Measurements from ENCODE around the gene RAB11A. TPM values are rescaled to one million over a fixed set of nuclear protein-coding genes. Genes with fewer than 3 reads are reported as not detected.
A peak's percentile ranks its signal among the peaks of the same experiment; 100 is the strongest.

RAB11A gene
- total RNA-seq, 2 experiments from 2014 or later, result 106 to 113 TPM

GRCh38 chr15:65829130-65829764 lies 40.0 kb upstream of the RAB11A start:
- TF ChIP-seq CTCF (IDR thresholded peaks at IDR 0.05), result peak; percentile 76
- CTCF ChIA-PET, result interaction anchor here (0.7 to 1.8 kb wide), 14 partner anchors 11 to 66 kb away, joined by 3 to 15 read pairs (median 5); partner anchors contain the start of gene DENND4A
- POLR2A ChIA-PET, result interaction anchor here (0.7 to 1.2 kb wide), 5 partner anchors 11 to 81 kb away, joined by 3 to 4 read pairs (median 3); partner anchors contain the start of gene DENND4A
- Mint-ChIP-seq H3K36me3 (ENCODE audit: low read depth) (peaks cover 9% of the 10 kb centered on the region), H3K9me3 (no peaks in the 10 kb centered on the region), H3K4me3 (peak overlapping the region; percentile 9), H3K27ac (peak overlapping the region; percentile 96), H3K27me3 (no peaks in the 10 kb centered on the region), H3K4me1 (ENCODE audit: low read depth) (peaks cover 55% of the 10 kb centered on the region)
- ATAC-seq, result peak; percentile 29
- no peak for DNase-seq
- intact Hi-C loops (cut with micrococcal nuclease), result loop anchor here (5.0 kb wide), 1 partner anchor 37 kb away; the partner anchor contains the start of gene DENND4A

- Mint-ChIP-seq H3K9me3 (no peaks in the 10 kb centered on the region), H3K4me1 (ENCODE audit: low read depth) (peaks cover 43% of the 10 kb centered on the region), H3K27ac (peak overlapping the region; percentile 96), H3K36me3 (ENCODE audit: low read depth) (peaks cover 6% of the 10 kb centered on the region), H3K27me3 (no peaks in the 10 kb centered on the region), H3K4me3 (peak overlapping the region; percentile 66)
- peak; percentile 62 for ATAC-seq
- ChIA-PET POLR2A (interaction anchor here (0.7 to 1.9 kb wide), 13 partner anchors 8 to 528 kb away, joined by 3 to 14 read pairs (median 3); partner anchors contain the start of genes DENND4A, RAB11A and RNU5B-1), CTCF (interaction anchor here (0.7 to 1.4 kb wide), 14 partner anchors 8 to 194 kb away, joined by 3 to 6 read pairs (median 4); partner anchors contain the start of genes DENND4A and RAB11A)
- no peak for TF ChIP-seq CTCF (IDR thresholded peaks at IDR 0.05)
- peak; percentile 60 for DNase-seq
- intact Hi-C loops (cut with micrococcal nuclease), result no loop called here
Observed at GRCh38 chr15:65832549-65833364, 36.5 kb upstream of the RAB11A start.

- Mint-ChIP-seq H3K4me3 (peak overlapping the region; percentile 66), H3K36me3 (ENCODE audit: low read depth) (no peaks in the 10 kb centered on the region), H3K27me3 (no peaks in the 10 kb centered on the region), H3K4me1 (ENCODE audit: low read depth) (peaks cover 34% of the 10 kb centered on the region), H3K27ac (peak overlapping the region; percentile 96), H3K9me3 (no peaks in the 10 kb centered on the region)
- CTCF ChIA-PET, result interaction anchor here (0.7 to 2.1 kb wide), 8 partner anchors 9 to 148 kb away, joined by 3 to 8 read pairs (median 4); partner anchors contain the start of genes DENND4A and RAB11A
- intact Hi-C loops (cut with micrococcal nuclease), result no loop called here
- DNase-seq, result peak; percentile 62
- peak; percentile 48 for ATAC-seq
- TF ChIP-seq CTCF (IDR thresholded peaks at IDR 0.05), result no peak
- POLR2A ChIA-PET, result interaction anchor here (0.8 to 1.9 kb wide), 10 partner anchors 9 to 529 kb away, joined by 3 to 14 read pairs (median 3); partner anchors contain the start of genes DENND4A and RNU5B-1
Observed at GRCh38 chr15:65833501-65834205, 35.6 kb upstream of the RAB11A start.

- DNase-seq (no peak), ATAC-seq (no peak)
- Mint-ChIP-seq H3K36me3 (ENCODE audit: low read depth) (no peaks in the 10 kb centered on the region), H3K27ac (no peak overlapping the region), H3K4me3 (no peak overlapping the region), H3K9me3 (no peaks in the 10 kb centered on the region), H3K27me3 (no peaks in the 10 kb centered on the region), H3K4me1 (ENCODE audit: low read depth) (peaks cover 25% of the 10 kb centered on the region)
- ChIA-PET POLR2A (interaction anchor here (0.9 to 1.5 kb wide), 4 partner anchors 41 to 205 kb away, joined by 3 to 4 read pairs (median 3); no protein-coding TSS in a partner anchor), CTCF (interaction anchor here (0.7 to 2.1 kb wide), 7 partner anchors 10 to 197 kb away, joined by 3 to 8 read pairs (median 4); partner anchors contain the start of gene RAB11A)
- TF ChIP-seq CTCF (IDR thresholded peaks at IDR 0.05), result no peak
- intact Hi-C loops (cut with micrococcal nuclease), result no loop called here
Observed at GRCh38 chr15:65834603-65835282, 34.5 kb upstream of the RAB11A start.
